ENCODE measurements around the gene ACIN1.

- TF ChIP-seq CTCF (conservative IDR thresholded peaks at IDR 0.05) (no peak), EZH2 (IDR thresholded peaks at IDR 0.05; ENCODE audit: low read depth) (no peak)
Measured at GRCh38 chr14:23047751-23048693, 46.9 kb downstream of the ACIN1 start.
